Superior temporal gyrus (tissue), 1 donor: Measurements from ENCODE around the gene RPS27L.
A peak's percentile ranks its signal among the peaks of the same experiment; 100 is the strongest.
"Not testable (repeated sequence)": the region's sequence is repeated elsewhere in the genome, so short reads cannot be mapped to it uniquely, and the experiment has no call there.

Experiments used
- DNase-seq: peaks from one replicate; pipeline ENCODE4 v3.0.0-alpha.2; 2016; ENCODE audit errors: extremely low spot score

Gene RPS27L

DNA sequence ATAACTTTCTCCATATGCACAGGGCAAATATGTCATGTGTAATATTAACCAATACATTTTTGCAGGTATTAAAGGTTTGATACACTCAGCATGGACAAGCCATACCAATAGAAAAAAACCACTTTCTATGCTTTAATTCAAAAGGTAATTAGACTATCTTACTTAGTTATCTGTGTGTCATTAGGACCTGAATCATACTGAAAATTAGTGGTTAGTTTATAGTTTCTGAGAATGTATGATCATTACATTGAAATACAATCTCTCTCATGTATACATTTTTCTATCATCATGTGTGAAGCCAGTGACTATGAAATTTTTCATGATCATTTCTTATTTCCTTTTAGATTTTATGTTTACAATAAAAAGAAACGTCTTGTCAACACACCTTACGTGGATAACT, 16.3 kb downstream of the RPS27L start:
- no peak for DNase-seq

DNA sequence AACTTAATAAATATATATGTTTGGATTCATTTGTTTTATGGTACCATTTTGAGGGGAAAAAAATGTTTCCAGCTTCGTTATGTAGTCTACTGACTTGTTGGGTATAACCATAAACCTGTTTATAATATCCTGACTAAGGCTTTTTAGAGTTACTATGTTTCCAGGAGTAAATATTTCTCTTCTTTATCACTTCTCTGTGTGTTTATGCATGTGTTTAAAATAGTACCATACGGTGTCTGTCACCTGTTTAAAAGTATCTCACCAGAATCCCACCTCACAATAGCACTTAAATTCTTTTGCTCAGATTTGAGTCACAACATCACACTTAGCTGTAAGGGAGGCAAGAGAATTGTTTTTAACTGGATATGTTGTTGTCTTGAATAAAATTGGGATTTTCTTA, 20.5 kb downstream of the RPS27L start:
- DNase-seq = no peak

DNA sequence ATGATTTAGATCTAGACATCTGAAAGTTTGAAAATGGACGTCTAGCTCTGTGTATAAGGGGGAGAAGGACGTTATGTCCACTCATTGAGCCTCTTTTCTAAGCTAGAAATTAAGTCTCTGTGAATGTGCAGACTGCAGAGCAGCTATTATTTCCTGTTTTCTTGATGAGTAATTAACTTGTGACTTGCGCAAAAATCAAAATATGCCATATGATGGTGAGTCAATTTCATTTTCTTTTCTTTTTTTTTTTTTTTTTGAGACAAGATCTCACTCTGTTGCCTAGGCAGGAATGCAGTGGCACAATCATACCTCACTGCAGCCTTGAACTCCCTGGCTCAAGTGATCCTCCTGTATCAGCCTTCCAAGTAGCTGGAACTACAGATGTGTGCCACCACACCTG, 21.5 kb downstream of the RPS27L start:
- no peak for DNase-seq

DNA sequence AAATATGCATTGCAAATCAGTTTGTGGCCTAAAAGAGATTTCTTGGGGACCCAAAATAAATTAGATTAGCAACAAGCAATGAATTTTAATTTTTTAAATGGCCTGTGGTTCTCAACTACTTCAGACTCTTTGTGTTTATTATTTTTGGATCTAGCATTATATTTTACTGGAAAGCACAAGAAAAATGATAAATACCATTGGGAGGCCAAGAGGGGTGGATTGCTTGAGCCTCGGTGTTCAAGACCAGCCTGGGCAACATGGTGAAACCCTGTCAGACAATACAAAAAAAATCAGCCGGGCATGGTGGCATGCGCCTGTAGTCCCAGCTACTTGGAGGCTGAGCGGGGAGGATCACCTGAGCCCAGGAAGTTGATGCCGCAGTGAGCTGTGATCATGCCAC, 22.0 kb downstream of the RPS27L start:
- no peak for DNase-seq

DNA sequence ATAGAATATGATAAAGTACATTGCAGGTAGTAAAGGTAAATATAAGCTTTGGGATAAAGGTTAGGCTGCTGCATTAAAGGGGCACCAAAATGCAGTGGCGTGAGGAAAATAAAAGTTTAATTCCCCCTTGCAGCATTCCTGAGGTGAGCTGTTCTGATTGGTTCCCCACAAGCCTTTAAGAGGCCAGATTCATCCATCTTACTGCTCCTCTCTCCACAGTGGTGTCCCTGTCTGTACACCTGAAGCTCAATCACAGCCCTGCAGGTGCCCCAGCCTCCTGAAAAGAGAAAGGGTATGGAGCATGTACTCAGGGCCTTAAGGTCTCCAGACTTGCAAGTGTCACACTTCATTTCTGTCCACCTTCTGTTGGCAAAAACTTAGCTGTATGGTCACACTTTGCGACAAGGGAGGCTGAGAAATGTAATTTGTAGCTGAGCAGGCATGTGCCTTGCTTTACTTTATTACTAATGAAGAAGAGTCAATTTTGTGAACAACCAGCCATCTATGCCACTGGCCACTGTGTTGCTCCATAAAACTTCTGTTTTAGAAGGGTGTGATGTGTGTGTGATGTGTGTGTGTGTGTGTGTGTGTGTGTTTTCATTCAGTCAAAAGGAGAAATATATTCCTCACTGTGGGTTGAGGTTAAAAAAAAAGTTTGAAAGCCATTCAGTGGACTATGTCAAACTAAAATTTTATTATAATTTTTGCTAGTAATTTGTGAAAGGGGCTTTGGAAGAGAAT, 22.9 kb downstream of the RPS27L start:
- DNase-seq = no peak

DNA sequence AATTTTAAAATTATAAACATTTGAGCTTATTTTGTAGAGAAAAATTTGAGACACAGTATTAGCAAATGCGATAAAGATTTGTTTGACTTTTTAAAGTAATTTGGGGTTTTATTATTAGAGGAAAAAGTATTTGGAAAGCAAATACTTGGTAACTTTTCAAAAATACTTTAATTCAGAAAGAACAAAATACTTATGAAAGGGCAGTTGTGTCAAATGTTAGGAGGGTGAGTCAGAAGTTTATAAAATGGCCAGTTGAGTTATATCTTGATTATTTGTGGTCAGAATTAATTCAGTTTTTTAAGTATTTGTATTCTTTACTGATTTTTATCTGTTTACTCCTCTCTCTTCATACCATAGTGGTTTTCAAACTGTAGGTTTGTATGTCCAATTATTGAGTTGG, 23.5 kb downstream of the RPS27L start:
- no peak for DNase-seq

DNA sequence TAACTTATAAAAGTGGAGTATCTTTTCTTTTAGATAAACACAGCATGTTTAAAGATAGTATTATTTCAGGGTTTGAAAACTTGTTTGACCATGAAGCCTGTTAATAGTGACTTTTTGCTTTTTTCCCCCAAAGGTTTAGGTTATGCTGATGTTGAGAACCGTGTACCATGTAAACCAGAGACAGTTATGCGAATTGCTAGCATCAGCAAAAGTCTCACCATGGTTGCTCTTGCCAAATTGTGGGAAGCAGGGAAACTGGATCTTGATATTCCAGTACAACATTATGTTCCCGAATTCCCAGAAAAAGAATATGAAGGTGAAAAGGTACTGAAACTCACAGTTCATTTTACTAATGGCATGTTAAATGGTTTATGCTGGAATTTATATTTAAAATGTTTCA, 30.6 kb downstream of the RPS27L start:
- DNase-seq = no peak

DNA sequence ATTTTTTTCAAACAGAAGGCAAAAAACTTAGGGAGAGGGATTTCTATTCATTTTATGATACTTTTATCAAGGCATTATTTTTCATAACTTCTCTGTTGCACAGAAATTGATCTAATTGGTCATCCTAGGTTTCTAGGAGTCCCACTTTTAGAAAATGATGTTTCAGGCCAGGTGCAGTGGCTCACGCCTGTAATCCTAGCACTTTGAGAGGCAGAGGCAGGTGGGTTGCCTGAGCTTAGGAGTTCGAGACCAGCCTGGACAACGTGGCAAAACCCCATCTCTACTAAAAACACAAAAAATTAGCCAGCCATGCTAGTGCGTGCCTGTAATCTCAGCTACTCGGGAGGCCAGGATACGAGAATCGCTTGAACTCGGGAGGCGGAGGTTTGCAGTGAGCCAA, 32.8 kb downstream of the RPS27L start:
- DNase-seq = no peak

DNA sequence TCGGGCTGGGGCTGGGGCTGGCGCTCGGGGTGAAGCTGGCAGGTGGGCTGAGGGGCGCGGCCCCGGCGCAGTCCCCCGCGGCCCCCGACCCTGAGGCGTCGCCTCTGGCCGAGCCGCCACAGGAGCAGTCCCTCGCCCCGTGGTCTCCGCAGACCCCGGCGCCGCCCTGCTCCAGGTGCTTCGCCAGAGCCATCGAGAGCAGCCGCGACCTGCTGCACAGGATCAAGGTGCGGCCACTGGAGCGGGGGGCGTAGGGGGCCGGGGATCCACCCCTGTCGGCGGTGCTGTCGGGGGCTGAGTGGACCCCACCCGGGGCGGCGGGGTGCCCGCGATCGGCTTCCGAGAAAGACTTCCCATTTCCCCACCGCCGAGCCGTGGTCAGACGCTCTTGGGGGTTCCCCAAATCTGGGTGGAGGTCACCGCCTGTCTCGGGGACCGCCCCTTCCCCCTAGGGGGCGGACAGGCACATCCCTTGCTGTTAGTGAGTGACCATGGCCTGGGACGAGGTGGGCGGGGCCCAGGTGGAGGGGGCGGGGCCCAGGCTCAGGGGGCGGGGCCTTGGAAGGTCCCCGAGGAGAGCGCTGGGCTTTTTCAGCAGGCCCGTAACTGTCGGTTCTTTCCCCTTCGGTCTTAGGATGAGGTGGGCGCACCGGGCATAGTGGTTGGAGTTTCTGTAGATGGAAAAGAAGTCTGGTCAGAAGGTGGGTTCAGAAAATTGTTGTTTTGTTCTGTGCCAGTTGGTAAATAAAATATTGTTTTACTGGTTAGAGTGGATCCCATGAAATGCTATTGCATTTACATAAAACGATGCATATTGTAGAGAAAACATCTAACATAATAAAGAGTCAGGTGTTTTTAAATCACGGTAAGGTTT, 35.0 kb downstream of the RPS27L start:
- DNase-seq = peak; percentile 77

DNA sequence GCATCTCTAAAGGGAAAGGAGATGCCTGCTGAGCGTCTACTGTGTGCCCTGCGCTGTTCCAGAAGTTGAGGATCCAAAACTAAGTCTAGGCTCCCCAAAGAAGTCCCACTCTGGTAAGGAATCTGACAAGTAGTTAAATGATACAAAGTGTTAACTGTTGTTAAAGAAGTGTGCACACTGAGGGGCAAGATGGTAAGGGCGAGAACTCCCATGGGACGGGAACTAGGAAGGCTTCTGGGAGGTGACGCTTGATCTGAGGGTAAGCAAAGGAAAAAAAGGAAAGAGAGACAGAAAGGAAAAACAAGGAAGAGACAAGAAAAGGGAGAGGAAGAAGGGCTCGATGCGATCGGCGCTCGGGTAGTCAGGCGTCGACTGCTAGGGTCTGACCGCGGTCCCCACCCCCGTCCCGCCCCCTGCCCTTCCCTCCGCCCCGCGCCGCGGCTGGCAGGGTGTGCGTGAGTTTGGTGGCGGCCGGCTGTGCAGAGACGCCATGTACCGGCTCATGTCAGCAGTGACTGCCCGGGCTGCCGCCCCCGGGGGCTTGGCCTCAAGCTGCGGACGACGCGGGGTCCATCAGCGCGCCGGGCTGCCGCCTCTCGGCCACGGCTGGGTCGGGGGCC, 35.8 kb downstream of the RPS27L start, which contains the start of gene LACTB:
Gene LACTB, plus strand, starts transcription at position 480 of the 620 bp plus-strand sequence. Its CDS starts 11 bp downstream, at position 491.
- peak; percentile 87 for DNase-seq

DNA sequence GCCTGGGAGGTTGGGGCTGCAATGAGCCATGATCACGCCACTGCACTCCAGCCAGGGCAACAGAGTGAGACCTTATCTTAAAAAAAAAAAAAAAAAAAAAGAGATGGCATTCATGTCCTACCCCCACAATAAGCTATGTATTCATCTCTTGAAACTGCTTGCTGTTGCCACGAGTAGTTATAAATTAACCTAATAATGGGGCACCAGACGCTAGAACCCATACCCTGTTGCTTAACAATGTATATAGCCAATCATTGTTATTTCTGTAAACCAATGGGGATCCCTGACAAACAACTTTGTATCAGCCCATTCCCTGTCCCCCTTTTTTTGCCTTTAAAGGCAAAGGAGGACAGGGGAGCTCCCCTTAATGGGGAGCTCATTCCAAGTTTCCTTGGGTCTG, 38.4 kb downstream of the RPS27L start:
- DNase-seq = no peak

DNA sequence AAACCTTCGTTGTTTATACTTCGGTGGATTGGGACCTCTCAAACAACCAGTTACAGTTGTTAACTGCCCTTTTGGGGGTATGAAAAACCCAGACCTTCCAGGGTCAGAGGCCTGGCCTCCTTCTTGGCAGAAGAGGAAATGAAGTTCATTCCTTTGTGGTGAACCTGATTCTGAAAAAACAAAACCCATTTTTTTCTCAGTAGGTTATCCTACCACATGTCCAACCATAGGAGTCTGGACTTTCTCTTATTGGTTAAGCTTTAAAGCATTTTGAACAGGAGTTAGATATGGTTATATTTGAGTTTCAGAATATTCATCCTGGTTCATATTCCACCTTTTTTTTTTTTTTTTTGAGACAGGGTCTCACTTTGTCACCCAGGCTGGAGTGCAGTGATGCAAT, 42.8 kb downstream of the RPS27L start:
- no peak for DNase-seq

DNA sequence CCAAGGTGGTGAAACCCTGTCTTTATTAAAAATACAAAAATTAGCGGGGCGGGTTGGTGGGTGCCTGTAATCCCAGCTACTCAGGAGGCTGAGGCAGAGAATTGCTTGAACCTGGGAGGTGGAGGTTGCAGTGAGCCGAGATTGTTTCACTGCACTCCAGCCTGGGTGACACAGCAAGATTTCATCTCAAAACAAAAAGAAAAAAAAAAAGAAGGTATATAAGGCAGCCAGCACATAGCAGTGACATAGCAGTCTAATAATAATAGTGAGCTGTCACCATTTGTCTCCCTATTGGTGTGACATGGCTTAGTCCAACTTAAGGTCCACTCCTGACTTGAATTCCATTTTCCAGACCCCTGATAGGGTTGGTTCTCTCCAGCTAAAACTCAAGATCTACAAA, 44.4 kb downstream of the RPS27L start:
- no peak for DNase-seq

DNA sequence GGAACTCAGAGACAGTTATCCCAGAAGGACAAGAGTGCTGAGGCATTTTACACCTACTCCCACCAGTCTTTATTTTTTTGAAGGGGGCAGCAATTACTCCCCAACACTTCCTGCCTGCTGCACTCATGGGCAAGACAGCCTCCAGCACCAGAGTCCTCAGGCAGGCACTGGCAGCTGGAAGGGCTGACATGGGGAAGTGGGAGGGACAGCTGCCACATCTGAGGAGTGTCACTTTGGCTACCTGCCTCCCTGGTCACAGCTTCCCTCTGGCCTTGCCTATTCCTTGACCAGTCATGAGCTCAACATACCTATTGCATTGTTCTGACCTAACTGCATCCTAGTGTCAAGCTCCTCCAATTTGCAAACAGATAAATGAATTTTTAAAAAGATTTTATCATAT, 45.8 kb downstream of the RPS27L start:
- DNase-seq = no peak

DNA sequence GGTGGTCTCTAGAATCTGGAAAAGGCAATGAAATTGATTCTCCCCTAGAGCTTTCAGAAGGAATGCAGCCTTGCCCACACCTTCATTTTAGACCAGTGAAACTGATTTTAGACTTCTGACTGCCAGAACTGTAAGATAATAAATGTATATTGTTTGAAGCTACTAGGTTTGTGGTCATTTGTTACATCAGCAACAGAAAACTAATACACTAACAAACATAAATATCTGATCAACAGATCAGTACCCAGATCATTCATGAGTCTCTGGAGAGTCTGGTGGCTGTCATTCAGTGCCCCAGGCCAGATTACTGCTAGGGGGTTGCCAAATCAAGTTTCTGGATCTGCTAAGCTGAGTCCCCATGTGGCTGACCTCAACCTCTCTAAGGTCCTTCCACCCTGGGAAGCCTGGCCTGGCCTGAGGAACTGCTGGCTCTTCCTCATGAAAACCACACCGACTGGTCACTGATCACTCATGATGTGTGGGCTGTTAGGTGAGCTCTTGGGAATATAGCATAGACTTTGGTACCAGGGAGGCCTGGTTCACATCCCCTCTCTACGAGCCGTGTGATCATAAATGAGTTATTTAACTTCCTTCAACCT, 46.8 kb downstream of the RPS27L start:
- no peak for DNase-seq

DNA sequence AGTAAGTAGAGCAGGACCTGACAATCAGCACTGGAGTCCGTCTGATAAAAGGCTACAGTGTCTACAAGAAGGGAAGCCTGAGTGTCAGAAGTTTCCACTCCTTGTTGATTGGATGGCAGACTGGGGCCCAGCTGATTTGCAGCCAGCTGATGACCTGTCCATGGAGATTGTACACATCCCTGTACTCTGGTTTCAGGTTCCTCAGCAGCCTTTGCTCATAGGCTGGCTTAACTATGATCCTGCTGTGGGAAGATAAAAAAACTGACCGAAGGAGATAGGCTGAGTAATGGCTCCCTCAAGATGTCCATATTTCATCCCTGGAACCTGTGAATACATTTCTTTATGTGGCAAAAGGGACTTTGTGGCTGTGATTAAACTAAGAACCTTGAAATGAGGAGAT, 47.4 kb downstream of the RPS27L start:
- no peak for DNase-seq

DNA sequence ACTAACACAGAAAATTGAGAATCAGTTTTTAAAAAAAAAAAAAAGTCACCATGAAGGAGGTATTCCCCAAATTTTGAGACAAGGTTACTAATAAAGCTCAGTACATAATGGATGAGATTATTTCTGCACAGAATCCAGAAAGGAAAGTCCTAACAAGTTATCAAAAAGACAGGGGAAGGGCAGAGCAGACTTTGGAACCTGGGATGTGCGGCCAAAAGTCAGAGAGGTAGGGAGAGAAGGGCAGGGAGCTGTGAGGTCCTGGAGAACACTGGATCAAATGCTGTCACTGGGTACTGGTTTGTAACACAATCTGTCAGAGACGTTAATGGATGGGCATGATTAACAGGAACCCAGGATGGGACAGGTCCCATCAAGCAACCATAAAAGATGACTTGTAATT, 47.8 kb downstream of the RPS27L start:
- no peak for DNase-seq

DNA sequence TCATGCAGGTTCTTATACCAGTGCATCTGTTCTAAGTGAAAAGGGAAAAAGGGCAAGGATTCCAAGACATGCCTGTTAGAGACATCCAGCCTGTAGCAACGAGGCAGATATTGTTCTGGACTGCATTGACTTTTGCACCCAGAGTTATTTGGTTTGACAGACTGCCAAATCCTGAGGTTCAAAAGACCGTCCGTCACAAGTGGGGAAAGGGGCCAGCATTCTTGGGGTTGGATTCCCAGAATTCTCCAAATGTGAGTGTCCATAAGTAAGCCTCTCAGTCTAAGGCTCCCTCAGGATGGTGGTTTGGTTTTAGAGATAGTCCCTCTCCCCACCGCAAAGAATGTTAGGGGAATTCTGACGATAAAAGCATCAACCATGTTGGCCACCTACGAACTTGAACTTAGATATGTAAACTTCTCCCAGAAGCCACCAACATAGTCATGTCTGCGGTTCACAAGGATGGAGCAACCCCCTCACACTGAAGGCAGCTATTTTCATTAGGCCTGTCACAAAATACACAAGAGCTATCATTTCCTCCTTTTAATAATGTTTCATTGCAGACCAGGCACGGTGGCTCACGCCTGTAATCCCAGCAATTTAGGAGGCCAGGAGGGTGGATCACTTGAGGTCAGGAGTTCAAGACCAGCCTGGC, 49.3 kb downstream of the RPS27L start:
- DNase-seq = no peak

DNA sequence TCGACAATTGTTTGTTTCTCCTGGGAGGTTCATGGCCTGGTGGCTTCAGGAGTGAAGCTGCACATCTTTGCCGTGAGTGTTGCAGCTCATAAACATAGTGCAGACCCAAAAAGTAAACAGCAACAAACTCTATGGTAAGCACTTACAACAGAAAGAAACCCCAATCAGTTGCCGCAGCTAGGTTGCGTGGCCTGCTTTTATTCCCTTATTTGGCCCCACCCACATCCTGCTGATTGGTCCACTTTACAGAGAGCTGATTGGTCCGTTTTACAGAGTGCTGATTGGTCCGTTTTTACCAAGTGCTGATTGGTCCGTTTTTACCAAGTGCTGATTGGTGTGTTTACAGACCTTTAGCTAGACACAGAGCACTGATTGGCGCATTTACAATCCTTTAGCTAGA, 51.9 kb downstream of the RPS27L start:
- DNase-seq = not testable (repeated sequence)

DNA sequence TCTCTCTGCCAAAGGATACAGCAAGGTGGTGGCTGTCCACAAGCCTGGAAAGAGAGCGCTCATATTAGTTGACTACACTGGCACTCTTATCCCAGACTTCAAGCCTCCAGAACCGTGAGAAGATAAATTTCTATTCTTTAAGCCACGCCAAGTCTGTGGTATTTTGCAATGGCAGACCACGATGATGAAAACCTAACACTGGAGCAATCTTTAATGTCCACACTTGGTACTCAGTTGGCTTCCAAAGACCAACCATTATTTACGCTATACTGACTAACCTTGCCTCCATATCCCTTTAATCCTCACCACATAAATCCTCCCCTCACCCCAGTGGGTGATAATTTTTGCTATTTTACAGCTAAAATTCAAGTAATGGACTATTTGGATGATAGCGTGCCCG, 52.5 kb downstream of the RPS27L start:
- no peak for DNase-seq

DNA sequence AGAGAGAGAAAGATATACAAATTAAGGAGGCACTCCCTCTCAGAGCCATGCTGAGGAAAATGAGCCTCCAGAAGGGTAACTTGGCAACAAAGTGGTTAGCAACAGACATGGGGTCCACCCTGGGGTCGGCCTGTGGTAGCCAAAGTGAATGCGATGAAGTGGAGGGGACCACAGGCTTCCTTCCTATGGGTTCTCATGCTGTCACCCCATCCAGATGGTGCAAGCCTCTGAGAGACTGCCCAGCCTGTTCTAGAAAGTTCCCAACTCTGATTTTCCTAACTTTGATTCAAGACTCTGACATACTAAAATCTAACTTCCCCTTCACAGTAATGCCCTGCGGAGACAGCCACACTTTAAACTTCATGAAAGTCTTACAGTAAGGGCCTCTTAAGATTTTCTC, 53.9 kb downstream of the RPS27L start:
- no peak for DNase-seq

DNA sequence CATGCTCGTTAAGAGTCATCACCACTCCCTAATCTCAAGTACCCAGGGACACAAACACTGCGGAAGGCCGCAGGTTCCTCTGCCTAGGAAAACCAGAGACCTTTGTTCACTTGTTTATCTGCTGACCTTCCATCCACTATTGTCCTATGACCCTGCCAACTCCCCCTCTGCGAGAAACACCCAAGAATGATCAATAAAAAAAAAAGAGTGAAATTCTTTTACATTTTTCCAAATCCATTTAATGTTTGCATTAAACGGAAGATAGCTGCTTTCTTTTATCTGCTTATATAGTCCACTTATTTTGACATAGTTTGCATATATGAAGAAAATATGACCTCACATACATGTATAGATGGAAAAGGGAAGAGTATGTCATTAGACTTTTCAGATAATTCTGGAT, 57.7 kb downstream of the RPS27L start:
- not testable (repeated sequence) for DNase-seq
